HCT116 (cell line): ENCODE results near the gene LRFN4. TPM values are rescaled to one million over a fixed set of nuclear protein-coding genes. Genes with fewer than 3 reads are reported as not detected.
A peak's percentile ranks its signal among the peaks of the same experiment; 100 is the strongest.

Experiments used
- ATAC-seq: fragments of 200-7000 bp; cut with Tn5 transposase; 2 replicates; pipeline ENCODE4 v1.9.1; 2020; ENCODE audit warnings: mild to moderate bottlenecking, moderate library complexity
- BruUV-seq: library from RNA; stranded (reverse); fragments of 400-500 nt; replicated peaks from 2 replicates; lab custom pipeline; 2021; lab: Mats Ljungman, UMichigan
- CTCF ChIA-PET: fragments of 300-600 bp; sonication (Branson Sonifier 250); formaldehyde crosslinking; loops from one replicate; lab custom pipeline; 2021; ENCODE audit warnings: antibody characterized with exemption; lab: Charles Lee
- POLR2A ChIA-PET: fragments of 300-600, 350-600 bp; sonication (Branson Sonifier 250); formaldehyde crosslinking; loops from one replicate; lab custom pipeline; 2021; ENCODE audit warnings: antibody characterized with exemption; lab: Charles Lee
- RAD21 ChIA-PET, 2 experiments: fragments of 300-600 bp; sonication (Branson Sonifier 250); formaldehyde crosslinking; loops; one replicate each; lab custom pipeline; 2023; ENCODE audit warnings: low total read pairs in 2 of 2; ENCODE audit not compliant: uncharacterized antibody in 2 of 2, unreplicated experiment in 2 of 2, low non-redundant PET in 1 of 2; lab: Charles Lee
- DNase-seq: peaks from one replicate; pipeline ENCODE4 v3.0.0-alpha.2; 2010; ENCODE audit warnings: low read depth, low spot score
- H2AFZ ChIP-seq: fragments of 200-600 bp; shearing (Covaris generic), sonication (generic); 2 replicates; pipeline ENCODE4 v1.6.1; 2017; ENCODE audit warnings: low read depth, mixed run types, mixed read lengths, antibody characterized with exemption, low read length; ENCODE audit not compliant: poor library complexity, severe bottlenecking
- H3K27ac ChIP-seq: 2 replicates; pipeline ENCODE4 v1.5.1; 2012; ENCODE audit warnings: low read depth, low read length
- H3K27me3 ChIP-seq: fragments of 200-600 bp; sonication (generic); 2 replicates; pipeline ENCODE4 v1.6.1; 2016; ENCODE audit warnings: mixed run types, low read length, mixed read lengths; ENCODE audit not compliant: insufficient read depth
- H3K36me3 ChIP-seq, 2 experiments: fragments of 200-500 bp in 1 of 2; fragments of 200-600 bp in 1 of 2; sonication (Bioruptor generic) in 1 of 2; sonication (generic) in 1 of 2; 2 replicates each; pipeline versions ENCODE4 v1.5.1 to v1.6.1; 2014 to 2016; ENCODE audit warnings: low read length in 2 of 2, inconsistent platforms in 1 of 2, mixed read lengths in 1 of 2, mixed run types in 1 of 2; ENCODE audit not compliant: insufficient read depth in 2 of 2, control insufficient read depth in 1 of 2
- H3K4me1 ChIP-seq, 2 experiments: fragments of 200-600 bp in 1 of 2; sonication (generic) in 1 of 2; 2 replicates each; pipeline versions ENCODE4 v1.5.1 to v1.6.1; 2012 to 2017; ENCODE audit warnings: low read length in 2 of 2, inconsistent platforms in 1 of 2, mild to moderate bottlenecking in 1 of 2, mixed read lengths in 1 of 2, mixed run types in 1 of 2, moderate library complexity in 1 of 2; ENCODE audit not compliant: insufficient read depth in 2 of 2, control insufficient read depth in 1 of 2
- H3K4me2 ChIP-seq: fragments of 200-600 bp; sonication (generic); 2 replicates; pipeline ENCODE4 v1.6.1; 2017; ENCODE audit warnings: mixed run types, low read length, mixed read lengths
- H3K4me3 ChIP-seq, 2 experiments: fragments of 200-600 bp in 1 of 2; sonication (generic) in 1 of 2; replicated peaks in 1 of 2; 2 replicates each; pipeline ENCODE4 v1.5.1; 2011 to 2016; ENCODE audit warnings: low read length in 2 of 2, control low read depth in 1 of 2, low read depth in 1 of 2, mild to moderate bottlenecking in 1 of 2, mixed read lengths in 1 of 2, mixed run types in 1 of 2
- H3K79me2 ChIP-seq: fragments of 200-600 bp; sonication (generic); 2 replicates; pipeline ENCODE4 v1.6.1; 2017; ENCODE audit warnings: mild to moderate bottlenecking, mixed run types, low read length, moderate library complexity, mixed read lengths; ENCODE audit not compliant: insufficient read depth
- H3K9ac ChIP-seq: fragments of 200-600 bp; sonication (generic); 2 replicates; pipeline ENCODE4 v1.6.1; 2016; ENCODE audit warnings: low read length, mixed read lengths
- H3K9me2 ChIP-seq: fragments of 200-600 bp; sonication (generic), shearing (Covaris generic); 2 replicates; pipeline ENCODE4 v1.6.1; 2017; ENCODE audit warnings: mixed run types, mild to moderate bottlenecking, moderate library complexity; ENCODE audit not compliant: insufficient read depth
- H3K9me3 ChIP-seq, 2 experiments: fragments of 200-500 bp in 1 of 2; fragments of 200-600 bp in 1 of 2; sonication (Bioruptor generic) in 1 of 2; sonication (generic) in 1 of 2; 2 replicates each; pipeline ENCODE4 v1.6.1; 2014 to 2017; ENCODE audit warnings: low read length in 2 of 2, mixed read lengths in 2 of 2, inconsistent platforms in 1 of 2, low read depth in 1 of 2, mild to moderate bottlenecking in 1 of 2, mixed run types in 1 of 2, moderate library complexity in 1 of 2; ENCODE audit not compliant: control insufficient read depth in 1 of 2, insufficient read depth in 1 of 2
- H4K20me1 ChIP-seq: fragments of 200-600 bp; sonication (generic), shearing (Covaris generic); 2 replicates; pipeline ENCODE4 v1.6.1; 2017; ENCODE audit warnings: mixed run types, mild to moderate bottlenecking, moderate library complexity; ENCODE audit not compliant: insufficient read depth
- CBX3 ChIP-seq: IDR thresholded peaks from 2 replicates; pipeline ENCODE4 v1.6.1; 2012; ENCODE audit warnings: low read depth
- EZH2phosphoT487 ChIP-seq: fragments of 200-600 bp; IDR thresholded peaks from 2 replicates; pipeline ENCODE4 v1.6.1; 2018; ENCODE audit warnings: antibody characterized with exemption, borderline replicate concordance
- FOSL1 ChIP-seq: IDR thresholded peaks from 2 replicates; pipeline ENCODE4 v1.6.1; 2012; ENCODE audit warnings: low read depth
- POLR2AphosphoS5 ChIP-seq: IDR thresholded peaks from 2 replicates; pipeline ENCODE4 v1.6.1; 2011; ENCODE audit warnings: mild to moderate bottlenecking, low read depth, low read length, moderate library complexity
- SIN3A ChIP-seq: IDR thresholded peaks from 2 replicates; pipeline ENCODE4 v1.6.1; 2012; ENCODE audit warnings: low read depth
- SP1 ChIP-seq: IDR thresholded peaks from 2 replicates; pipeline ENCODE4 v1.6.1; 2012; ENCODE audit warnings: low read depth
- SRF ChIP-seq: IDR thresholded peaks from 2 replicates; pipeline ENCODE4 v1.6.1; 2012; ENCODE audit warnings: low read depth
- intact Hi-C: fragments of 100-400 bp; cut with micrococcal nuclease; formaldehyde crosslinking; loops from 2 replicates; pipeline ENCODE4 v1.10.0; 2022
- total RNA-seq: library from RNA; stranded (reverse); gene quantifications from one replicate; pipeline ENCODE4 v1.2.1, GENCODE V29; 2021; ENCODE audit not compliant: unreplicated experiment
- TF ChIP-seq, protein P1 (sequence below), 3 experiments: fragments of 200-600 bp in 1 of 3; sonication (generic) in 1 of 3; IDR thresholded peaks in 2 of 3; conservative IDR thresholded peaks in 1 of 3; 2 replicates each; pipeline ENCODE4 v1.5.1; 2012 to 2017; ENCODE audit warnings: low read depth in 2 of 3, low read length in 2 of 3, antibody characterized with exemption in 1 of 3, borderline replicate concordance in 1 of 3, control low read depth in 1 of 3, mild to moderate bottlenecking in 1 of 3, mixed read lengths in 1 of 3, mixed run types in 1 of 3, moderate library complexity in 1 of 3; ENCODE audit not compliant: insufficient read depth in 1 of 3

Gene LRFN4
- total RNA-seq, 1 experiment from 2014 or later = 55.4 TPM

DNA sequence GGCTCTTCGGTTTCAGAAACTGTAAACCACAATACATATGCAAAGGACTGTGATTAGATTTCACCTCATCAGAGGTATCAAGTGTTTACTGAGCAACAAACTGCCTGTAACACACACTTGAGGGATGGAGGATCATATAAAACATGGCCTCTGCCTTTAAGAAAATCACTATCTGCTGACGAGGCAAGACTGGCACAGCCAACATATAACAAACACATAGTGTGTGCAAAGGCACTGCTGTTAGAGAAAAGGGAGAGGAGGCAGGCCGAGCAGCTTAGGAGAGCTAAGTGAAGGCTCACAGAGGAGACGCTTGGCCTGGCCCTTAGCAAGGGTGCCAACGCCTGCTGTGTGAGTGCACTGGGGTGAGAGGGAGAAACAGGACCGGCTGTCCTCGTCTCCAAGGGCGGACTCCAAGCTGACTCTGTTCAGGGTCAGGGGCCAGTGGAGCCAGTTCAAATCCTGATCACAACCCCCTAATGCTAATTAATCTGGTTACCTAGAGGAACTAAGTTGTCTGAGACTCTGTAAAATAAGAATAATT is 48.2 kb downstream of the LRFN4 start (continued):
- no peak for TF ChIP-seq EZH2phosphoT487

DNA sequence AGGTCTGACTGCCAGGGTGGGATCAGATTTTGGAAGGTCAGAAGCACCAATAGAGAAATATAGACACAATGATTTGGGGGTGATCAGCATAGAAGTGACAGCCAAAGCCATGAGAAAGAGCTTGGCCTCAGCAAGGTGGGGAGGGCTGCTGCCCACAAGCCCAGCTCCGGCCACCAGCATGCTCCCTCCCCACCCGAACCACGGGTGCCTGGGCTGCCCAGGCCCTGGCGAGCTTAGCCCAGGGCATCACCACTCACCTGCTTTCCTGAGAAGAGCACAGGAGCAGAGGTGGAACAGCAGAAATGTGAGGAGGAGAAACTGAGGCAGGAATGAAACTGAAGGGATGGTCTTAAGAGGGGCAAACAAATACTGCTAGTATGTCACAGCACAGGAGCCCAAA is 48.8 kb downstream of the LRFN4 start:
- ChIA-PET CTCF (no interaction called here), POLR2A (interaction anchor here (1.3 kb wide), 1 partner anchor 23 kb away, joined by 3 read pairs; no protein-coding TSS in a partner anchor), RAD21 (interaction anchor here in 1 of 2 experiments (0.7 kb wide), 1 partner anchor 116 kb away, joined by 3 read pairs; no protein-coding TSS in a partner anchor)
- Histone ChIP-seq H3K36me3 (no peaks in the 10 kb centered on the region), H3K9ac (peak overlapping the region; percentile 48), H4K20me1 (no peaks in the 10 kb centered on the region), H3K27ac (peak overlapping the region; percentile 21), H2AFZ (no peak overlapping the region), H3K9me2 (no peaks in the 10 kb centered on the region), H3K27me3 (no peaks in the 10 kb centered on the region), H3K9me3 (no peaks in the 10 kb centered on the region), H3K79me2 (no peaks in the 10 kb centered on the region), H3K4me1 (peaks cover 38 to 63% of the 10 kb centered on the region in 2 experiments), H3K4me3 (peak overlapping the region; percentile 26 to 42; a peak in 3 of 4 replicates), H3K4me2 (peak overlapping the region; percentile 80)
- intact Hi-C loops = no loop called here
- ATAC-seq = peak; percentile 10; the same call in 1 of the 2 replicates
- TSS peak; percentile 76 for BruUV-seq
- no peak for DNase-seq
- no peak for TF ChIP-seq SIN3A
- no peak for TF ChIP-seq FOSL1
- no peak for TF ChIP-seq SRF
- no peak for TF ChIP-seq CBX3

DNA sequence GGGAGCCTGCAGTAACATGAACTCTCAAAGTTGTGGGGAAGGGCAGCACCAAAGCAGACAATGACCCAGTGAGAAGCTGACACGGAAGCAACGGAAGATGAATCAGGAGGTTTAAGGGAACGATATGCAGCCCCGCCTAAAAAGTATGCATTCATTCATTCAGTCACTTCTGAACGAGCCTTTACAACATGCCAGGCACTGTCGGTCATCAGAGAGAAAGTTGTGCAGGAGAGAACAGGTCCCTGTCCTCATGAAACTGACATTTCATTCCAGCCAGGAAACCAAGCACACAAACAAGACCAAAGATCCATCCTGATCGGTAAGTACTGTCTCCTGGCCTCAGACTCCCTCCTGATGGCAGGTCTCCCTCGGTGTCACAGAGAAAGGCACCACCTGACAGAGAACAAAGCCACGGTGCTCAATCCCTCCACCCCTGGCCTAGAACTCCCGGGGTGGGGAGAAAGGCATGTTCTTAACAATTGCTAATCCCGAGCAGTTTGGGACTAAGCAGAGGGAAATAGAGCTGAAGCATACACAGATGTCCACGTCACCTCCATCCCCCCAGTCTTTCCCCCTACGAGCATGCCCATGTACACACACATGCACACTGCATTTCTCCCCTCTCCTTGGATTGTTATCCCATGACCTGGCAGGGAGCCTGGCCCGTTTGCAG is 49.3 kb downstream of the LRFN4 start:
- ChIA-PET CTCF (no interaction called here), RAD21 (no interaction called here), POLR2A (interaction anchor here (1.3 kb wide), 1 partner anchor 24 kb away, joined by 3 read pairs; no protein-coding TSS in a partner anchor)
- TF ChIP-seq, protein P1, sequence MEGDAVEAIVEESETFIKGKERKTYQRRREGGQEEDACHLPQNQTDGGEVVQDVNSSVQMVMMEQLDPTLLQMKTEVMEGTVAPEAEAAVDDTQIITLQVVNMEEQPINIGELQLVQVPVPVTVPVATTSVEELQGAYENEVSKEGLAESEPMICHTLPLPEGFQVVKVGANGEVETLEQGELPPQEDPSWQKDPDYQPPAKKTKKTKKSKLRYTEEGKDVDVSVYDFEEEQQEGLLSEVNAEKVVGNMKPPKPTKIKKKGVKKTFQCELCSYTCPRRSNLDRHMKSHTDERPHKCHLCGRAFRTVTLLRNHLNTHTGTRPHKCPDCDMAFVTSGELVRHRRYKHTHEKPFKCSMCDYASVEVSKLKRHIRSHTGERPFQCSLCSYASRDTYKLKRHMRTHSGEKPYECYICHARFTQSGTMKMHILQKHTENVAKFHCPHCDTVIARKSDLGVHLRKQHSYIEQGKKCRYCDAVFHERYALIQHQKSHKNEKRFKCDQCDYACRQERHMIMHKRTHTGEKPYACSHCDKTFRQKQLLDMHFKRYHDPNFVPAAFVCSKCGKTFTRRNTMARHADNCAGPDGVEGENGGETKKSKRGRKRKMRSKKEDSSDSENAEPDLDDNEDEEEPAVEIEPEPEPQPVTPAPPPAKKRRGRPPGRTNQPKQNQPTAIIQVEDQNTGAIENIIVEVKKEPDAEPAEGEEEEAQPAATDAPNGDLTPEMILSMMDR (IDR thresholded peaks at IDR 0.05 in 2 of 3, conservative IDR thresholded peaks at IDR 0.05 in 1 of 3; ENCODE audit: borderline replicate concordance in 1 of 3, insufficient read depth in 1 of 3, low read depth in 2 of 3, low read length in 2 of 3) = no peak
- TF ChIP-seq POLR2AphosphoS5 (peak; percentile 64), SP1 (0 out of 2 replicates have a peak, but pooled peaks have one; percentile 45)
- Histone ChIP-seq H3K36me3 (no peaks in the 10 kb centered on the region), H3K9me2 (no peaks in the 10 kb centered on the region), H3K4me1 (peaks cover 38 to 63% of the 10 kb centered on the region in 2 experiments), H3K27me3 (no peaks in the 10 kb centered on the region), H2AFZ (no peak overlapping the region), H3K9ac (peak overlapping the region; percentile 48), H3K4me3 (peak overlapping the region; percentile 26 to 42), H3K79me2 (no peaks in the 10 kb centered on the region), H3K4me2 (peak overlapping the region; percentile 80), H4K20me1 (no peaks in the 10 kb centered on the region), H3K27ac (peak overlapping the region; percentile 21; the same call in 1 of the 2 replicates), H3K9me3 (no peaks in the 10 kb centered on the region)
- ATAC-seq (peak; percentile 58), DNase-seq (peak; percentile 36)
- TSS peak; percentile 84 for BruUV-seq
- intact Hi-C loops = no loop called here
